Right hindlimb (tissue), 1 donor: ENCODE results near the gene EML6.
A peak's percentile ranks its signal among the peaks of the same experiment; 100 is the strongest.

Source experiments
- DNase-seq: peaks from one replicate; pipeline ENCODE4 v3.0.0-alpha.2; 2018

EML6 gene

DNA sequence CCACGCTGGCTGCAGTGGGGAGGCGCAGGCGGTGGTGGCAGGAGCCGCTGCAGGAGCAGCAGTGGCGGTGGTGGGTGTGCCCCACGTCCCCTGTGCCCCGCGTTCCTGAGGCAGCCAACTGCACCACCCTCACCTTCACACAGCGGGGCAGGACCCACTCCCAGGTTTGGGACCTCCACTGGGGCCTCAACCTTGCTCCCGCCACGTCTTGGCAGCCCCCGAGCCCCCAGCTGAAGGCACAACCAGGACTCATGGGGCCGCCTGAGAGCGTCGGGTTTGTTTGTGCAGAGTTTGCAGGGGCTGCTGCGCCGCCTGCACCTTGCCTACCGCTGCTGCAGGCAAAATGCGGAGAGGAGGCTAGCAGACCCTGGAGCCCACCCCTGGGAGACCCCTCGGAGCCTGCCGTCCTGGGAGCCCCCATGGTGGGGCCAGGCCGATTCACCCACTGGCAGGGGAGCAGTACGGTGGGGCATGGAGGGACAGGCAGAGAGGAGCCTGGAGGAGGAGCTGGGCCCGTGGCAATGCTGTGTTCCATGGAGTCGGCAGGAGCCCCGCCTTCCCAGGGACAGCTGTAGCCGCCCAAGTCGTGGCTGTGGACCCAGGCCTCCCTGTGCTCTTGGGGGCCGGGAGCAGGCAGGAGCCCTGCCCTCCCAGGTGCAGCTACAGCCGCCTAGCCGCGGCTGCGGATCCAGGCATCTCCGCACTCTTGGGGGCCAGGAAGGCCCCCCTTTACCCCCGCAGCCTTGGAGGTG lies 14.7 kb upstream of the EML6 start:
- DNase-seq = peak; percentile 69

DNA sequence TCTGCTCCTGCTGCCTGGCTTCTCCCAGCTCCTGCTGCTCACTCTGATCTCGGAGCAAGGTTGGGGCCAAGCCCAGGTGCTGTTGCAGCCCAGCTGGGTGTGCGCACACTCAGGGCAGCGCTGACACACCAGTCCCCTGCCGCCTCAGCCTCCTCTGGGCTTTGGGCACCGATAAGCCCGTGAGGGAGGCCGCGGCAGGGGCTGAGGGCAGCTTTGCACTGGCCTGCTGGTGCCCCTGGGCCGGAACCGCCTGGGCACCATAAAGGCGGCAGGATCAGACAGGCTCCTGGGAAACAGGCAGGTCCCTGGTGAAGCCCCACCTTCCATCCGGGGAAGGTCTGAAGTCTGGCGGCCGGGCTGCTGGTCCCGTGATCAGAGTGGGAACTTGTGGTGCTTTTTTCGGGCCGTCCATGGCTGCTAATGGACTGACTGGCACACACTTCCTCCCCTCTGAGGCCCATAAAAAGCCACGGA lies 14.1 kb upstream of the EML6 start:
- no peak for DNase-seq

DNA sequence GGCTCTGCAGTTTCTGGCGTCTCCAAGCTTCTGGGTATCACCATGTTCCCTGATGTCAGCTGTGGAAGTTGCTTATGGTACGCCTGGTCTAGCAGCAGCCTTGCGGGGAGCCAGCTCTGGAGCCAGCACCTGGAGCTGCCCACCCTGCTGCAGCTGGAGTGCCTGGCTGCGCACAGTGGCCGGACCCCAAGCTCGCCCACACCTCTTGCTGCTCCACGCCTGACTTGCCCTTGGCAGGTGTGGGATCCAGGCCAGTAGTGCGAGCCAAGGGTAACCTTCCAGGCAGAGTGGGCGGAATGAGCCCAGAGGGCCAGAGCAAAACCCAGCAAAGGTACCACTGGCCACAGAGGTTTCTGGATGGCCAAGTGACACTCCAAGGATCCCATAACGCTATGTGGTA lies 13.2 kb upstream of the EML6 start:
- DNase-seq = no peak

DNA sequence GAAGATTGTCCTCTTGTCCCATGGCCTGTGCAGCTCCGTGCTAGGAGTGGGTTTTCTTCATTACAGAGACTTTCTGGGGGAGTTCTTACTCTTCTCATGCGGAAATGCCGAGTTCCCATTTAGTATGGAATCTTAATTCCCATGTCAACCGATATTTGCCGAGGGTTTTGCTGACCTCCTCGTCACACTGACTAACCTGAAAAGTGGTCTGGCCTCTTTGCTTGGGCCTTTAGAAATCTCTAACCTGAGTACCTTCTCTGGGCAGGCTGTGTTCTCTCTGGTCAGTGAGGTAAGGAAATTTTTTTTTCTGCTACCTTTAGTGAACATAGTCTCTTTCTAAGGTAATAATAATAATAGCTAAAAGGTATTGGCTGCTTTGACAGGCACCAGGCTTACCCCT lies 10.9 kb upstream of the EML6 start:
- DNase-seq = no peak

DNA sequence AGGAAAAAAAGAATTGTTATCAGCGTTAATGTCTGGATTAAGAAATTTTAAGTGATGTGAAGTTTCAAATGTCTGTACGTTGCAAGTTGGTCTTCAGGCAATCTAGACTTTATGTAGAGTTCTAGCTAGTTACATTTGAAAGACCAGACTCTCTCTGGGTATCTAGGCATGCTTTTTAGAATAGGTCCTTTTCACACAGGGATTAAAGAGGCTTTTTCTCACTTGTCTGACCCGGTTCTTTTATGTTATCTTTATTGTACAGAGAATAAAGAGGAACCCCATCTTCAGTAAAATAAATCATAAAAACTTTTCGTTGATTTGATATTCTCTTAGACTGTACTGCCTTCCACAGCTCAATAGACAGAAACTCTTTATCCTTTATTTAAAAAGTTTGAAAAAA lies 8.5 kb upstream of the EML6 start:
- DNase-seq = no peak

DNA sequence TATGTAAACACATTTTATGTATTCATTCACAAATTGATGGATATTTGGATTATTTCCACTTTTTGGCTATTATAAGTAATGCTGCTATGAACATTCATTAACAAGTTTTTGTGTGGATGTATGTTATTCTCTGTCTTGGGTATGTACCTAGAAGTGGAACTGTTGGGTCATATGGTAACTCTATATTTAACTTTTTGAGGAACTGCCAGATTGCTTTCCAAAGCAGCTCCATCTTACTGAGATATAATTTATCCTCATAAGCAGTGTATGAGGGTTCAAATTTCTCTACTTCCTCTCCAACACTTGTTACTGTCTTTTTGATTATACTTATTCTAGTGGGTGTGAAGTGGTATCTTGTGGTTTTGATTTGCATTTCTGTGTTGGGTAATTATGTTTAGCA lies 7.1 kb upstream of the EML6 start:
- DNase-seq = no peak

DNA sequence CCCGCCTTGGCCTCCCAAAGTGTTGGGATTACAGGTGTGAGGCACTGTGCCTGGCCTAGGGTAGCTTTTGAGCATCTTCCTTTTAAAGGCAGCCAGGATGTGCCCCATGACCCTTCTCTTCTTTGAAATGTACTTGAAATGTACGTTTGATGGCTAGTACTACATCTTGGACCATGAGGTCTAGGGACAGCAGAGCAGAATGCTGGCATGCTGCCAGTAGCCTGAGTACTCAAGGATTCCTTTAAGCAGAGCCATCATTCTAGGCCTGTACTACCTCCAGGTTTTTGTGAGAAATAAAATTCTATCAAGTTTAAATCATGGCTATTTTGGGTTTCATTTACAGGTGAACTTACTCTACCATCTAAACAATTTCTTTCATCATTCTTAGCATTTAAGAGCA lies 2.9 kb upstream of the EML6 start:
- no peak for DNase-seq

DNA sequence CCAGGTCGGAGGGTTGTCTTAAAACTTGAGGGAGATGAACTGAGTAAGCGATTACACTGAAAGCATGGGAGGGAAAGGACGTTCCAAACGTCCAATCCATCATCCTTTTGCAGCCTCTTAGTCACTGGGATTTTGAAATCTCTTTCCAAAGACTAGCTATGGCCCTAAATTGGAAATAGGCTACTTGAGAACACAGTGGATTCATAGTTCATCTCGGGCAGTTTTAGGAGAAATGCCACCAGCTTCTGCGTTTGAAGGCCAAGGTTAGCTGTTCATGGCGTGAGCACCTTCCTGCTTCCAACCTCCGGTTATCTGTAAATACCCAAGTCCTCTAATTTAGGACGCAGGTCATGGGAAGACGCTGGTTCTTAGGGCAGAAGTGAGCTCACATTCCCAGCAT lies 821 bp upstream of the EML6 start:
- DNase-seq = no peak

DNA sequence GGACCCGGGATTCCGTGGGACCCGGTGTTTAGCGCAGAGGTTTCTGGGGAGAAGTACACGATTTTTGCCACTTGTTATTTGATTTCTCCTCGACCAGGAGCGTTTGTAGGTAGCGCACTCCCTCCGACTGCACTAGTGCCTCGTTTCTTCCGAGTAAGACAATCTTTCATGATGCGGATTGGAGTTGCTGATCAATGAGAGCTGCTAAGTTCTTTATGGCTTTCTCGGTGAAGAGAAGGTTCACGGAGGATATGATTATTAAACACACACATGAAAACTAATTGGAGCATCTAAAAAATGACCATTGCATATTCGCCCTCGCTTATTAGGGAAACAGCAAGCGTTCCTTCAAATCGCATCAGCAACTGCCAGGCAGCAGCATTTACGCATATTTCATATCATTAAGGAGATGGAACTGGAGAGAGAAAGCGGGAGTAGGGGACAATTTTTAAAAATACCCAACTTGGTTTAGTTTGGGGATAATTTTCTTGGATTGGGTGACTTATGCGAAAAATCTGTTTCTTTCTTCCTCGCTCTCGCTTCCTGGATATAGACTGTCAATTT lies 616 bp downstream of the EML6 start:
- DNase-seq = no peak

DNA sequence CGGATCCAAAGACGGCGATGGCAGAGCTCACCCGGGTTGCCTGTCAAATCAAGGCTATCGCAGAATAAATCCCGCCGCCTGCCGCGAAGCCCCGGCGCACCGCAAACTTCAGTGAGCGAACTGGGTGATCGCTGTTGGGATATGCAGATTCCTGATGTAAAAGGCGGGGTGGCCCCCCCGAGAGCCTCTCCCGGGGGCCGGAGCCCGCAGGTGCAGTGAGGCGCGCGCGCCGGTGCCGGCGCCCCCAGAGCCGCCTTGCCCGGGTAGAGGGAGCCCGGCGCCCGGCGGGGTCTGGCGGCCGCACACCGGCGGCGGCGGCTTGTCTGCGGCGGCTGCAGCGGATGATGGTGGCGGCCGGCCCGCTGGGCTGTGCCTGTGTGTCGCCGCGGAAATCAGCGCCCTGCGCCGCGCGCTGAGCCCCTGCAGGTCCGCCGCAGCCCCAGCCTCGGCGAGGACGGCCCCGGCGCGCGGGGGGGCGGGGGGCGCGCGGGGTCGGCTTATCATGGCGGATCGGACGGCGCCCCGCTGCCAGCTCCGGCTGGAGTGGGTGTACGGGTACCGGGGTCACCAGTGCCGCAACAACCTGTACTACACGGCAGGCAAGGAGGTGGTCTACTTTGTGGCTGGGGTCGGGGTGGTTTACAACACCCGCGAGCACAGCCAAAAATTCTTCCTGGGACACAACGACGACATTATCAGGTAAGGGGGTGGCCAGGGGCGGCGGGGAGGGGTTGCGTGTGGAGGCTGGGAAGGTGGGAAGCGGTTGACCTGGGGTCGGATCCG lies 1.3 kb downstream of the EML6 start:
- peak; percentile 31 for DNase-seq

DNA sequence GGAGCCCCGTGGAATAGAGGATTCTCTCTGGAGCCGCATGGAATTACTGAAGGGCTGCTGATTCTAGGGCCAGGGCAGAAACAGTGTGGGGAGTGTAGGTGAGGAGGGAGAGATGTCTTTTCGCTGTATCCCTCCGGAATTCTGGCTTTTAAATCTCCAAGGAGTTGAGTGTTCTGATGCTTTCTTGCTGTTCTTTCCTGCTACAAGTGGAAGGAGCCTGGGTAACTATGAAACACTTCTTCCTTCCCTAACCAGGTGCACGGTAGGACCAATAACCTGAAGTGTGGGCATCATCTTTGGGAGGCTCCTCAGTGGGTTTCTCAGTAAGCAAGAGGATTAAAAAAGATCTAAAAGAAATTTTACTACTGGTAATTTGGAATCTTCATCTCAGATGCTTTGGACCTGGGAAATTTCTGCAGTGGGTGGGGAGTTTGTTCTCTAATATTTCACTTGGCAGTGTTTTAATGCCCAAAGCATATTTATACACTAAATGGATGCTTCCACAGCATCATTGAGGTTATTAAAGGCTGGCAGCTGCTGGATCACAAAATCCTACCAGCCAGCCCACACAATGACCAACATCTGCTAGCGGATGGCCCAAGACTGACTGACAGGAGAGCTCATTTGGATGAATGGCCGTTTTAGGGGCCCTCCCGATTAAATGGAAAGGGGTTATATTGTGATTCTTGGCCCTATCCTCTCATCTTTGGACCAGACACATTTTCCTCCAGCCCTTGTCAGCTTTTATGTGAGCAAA lies 2.1 kb downstream of the EML6 start:
- no peak for DNase-seq

DNA sequence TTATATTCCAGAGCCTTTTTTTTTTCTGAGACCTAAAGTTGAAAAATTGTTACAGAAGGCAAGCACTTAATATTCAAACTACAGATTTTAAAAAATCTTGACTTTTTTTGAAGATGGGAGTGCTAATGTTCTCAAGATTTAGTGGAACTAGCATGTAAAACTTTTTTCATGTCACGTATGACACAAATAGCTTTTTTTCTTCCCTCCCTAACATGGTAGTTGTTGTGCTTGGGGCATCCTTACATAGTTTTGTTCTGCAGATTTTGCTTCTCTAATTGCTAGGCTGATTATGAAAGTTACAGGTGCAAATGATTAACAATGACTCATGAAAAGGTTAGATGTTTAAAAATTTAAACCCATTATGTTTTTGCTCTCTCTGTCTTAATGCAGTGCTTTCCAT lies 3.0 kb downstream of the EML6 start:
- no peak for DNase-seq

DNA sequence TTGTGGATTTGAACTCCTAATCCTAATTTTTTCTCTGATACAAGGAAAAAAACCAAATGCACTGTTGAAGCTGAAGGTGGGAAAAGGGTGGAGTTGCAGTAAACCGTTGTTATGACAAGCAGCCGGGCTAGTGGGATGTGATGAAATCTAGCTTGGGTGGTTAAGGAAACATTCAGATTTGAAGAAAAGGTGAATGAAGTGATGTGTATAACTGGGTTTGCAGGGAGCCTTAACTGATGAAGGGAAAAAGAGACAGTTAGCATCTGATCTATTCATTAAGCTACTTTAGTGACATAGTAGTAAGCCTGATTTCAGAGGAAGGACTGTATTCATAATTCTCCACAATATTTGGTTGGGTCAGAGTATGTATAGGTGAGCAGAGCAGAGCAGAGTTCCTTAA lies 3.5 kb downstream of the EML6 start:
- DNase-seq = no peak

DNA sequence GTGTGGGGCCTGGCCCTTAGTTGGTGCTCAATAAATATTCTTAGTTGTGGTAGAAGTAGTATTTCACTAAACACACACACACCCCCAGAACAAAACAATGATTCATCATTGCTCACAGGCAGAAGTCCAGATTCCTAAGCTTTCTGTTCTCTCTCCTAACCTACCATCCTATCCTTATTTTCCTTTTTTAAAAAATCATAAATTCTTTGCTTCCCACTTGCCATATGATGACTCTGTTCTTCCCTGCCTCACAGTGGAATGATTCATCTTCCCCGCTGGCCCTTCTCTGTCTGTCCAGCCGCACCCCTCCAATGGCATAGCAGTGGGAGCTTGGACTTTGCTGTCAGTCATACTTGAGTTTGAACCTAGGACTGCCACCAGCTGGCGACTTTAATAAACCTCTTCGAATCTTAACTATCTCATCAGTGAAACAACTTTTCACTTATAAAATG lies 5.2 kb downstream of the EML6 start:
- DNase-seq = no peak

DNA sequence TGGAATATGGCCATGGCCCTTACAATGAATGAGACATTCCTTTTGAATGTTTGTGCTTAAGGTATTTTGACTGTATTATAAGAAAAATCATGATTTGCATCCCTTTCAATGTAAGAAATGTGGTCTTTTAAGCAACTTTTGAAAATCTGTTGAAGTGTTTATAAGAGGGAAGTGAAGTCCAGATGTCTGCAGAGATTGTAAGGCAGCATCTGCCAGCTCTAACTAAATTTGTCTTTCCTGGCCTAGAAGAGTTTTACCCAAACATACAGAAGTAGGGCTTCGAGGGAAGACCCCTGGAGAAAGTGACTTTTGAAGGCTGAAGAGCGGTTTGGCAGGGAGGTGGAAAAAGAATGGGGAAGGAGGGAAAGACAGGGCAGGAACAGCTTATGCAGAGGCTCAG lies 12.2 kb downstream of the EML6 start:
- no peak for DNase-seq

DNA sequence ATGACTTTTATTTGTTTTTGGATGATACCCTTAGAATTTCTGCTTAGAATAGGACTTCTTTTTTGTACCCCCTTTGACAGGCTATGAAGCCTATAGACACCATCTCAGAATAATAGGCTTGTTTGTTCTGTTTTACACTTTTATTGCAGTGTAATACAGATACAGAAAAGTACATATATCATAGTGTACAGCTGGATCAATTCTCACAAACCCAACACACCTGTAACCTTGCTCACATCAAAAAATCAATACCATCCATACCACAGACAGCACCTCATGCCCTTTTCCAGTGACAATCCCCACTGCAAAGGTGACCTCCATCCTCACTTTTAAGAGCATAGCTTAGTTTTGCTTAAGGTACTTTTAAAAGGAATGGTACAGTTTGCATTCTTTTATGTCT lies 14.8 kb downstream of the EML6 start:
- DNase-seq = no peak

DNA sequence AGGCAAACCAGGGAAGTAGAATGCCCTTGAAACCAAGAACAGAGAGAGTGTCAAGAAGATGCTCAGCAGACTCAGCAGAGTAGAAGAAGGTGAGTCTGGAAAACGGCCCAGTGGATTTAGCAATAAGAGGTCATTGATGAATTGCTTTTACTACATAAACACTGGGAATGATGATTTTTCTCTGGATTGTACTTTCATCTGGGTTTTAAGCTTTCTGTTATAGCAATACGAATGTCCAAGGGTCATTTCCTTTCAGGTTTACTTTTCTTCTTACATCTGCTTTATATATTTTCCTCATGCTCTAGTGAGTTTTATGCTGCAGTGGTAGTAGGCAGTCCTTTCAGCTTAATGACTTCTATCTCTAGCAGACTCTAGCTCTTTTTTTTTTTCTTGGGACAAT lies 16.9 kb downstream of the EML6 start:
- DNase-seq = no peak

DNA sequence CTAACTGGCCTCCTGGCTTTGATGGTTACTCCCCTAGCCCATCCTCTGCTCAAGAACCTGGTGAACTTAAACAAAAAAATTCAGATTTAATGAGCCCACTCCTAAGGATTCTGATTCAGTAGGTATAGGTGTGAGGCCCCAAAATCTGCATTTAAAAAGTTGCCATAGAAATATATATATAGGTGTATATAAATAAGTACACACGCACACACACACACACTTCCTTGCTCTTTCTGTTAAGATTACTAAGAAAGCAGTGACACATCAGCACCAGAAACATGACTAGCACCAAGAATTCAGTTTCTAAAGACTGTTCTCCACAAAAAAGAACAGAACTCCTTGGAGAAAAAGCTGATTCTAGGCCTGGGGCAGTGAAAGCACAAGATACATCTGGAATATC lies 17.8 kb downstream of the EML6 start:
- DNase-seq = no peak

DNA sequence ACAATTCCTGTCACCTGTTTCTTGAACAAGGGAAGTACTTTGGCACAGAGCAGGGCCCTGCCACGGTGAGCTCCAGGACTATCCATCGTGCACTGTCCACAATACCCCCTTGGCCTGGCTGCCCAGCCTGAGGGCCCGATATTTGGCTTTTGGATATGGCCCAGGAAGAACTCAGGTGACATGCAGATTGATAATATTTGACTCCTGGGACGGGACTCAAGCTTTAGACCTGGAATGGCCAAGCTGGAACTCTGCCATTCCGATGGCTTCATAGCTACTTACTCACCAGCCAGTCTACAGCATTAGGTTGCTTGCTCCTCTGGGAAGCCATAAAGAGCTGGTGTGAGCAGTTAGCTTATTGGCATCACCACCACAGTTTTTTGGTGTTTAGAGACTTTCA lies 26.6 kb downstream of the EML6 start:
- DNase-seq = no peak

DNA sequence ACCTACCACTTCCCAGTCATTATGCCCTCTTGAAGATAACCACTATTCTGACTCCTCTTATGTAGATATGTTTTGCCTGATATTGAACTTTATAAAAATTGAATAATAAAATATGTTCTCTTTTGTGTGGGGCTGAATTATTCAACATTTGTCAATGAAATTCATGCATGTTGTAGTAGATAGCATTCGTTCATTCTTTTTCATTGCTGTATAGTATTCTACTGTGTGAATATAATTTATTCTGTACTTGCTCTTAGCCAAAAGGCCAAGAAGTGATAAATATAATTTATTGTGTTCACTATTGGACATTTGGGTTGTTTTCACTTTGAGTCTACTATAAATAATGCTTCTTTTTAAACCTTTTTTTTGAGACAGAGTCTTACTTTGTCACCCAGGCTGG lies 29.0 kb downstream of the EML6 start:
- no peak for DNase-seq

DNA sequence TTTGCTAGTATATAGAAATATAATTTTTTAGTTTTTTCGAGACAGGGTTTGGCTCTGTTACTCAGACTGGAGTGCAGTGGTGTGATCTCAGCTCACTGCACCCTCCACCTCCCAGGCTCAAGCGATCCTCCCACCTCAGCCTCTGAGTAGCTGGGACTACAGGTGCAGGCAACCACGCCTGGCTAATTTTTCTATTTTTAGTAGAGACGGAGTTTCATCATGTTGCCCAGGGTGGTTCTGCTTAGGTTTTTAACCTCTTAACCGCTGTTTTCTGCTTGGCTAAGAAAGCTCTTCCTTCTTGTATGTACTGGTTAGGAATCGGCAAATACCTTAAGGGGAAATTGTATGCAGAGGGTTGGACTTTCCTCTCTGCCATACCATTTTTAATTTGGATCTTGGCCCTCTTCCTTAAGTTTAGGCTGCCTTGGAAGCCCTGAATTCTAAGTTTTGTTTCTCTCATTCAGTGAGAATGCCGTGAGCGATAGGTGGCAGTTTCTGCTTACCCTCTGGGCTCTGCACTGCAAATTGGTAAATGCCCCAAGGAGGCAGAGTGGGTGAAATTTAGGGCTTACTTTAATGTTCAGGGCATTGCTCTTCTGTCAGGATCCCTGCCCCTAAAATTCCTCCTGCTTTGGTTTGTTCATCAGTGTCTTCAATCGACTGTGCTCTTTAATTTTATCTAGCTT lies 32.3 kb downstream of the EML6 start:
- DNase-seq = no peak

DNA sequence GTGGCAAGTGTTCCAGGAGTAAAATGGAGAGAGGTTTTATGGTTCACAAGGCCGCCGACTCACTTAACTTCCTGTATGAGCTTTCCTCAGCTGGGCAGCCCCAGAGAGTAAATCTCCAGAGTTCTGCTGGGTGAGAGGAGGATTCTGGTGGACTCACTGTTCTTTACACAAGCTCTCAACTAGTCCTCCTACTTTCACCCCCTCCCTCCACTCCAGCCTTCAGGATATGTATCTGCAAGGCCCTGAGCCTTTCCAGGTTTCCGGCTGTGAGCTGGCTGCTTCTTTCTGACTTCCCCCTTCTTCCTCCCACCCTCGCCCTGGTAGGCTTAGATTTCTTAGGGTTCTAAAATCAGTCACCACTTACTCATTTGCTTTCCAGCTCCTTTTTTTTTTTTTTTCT lies 34.0 kb downstream of the EML6 start:
- DNase-seq = no peak

DNA sequence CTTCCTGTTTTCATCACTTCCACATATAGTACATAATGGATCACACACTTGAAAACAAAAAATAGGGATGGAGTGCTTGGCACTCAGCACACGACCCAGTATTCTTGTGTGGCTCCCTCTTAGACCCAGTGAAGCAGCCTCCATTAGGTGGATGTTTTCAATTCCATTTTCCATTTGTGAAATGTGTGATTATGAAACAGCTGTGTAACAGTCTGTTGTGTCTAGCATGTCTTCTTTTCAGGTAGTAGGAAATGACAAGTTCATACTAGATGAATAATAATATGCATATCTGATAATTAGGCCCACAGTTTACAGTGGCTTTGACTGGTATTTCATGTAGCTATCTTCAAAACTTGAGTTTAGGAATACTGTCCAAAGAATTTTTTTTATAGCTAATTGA lies 35.5 kb downstream of the EML6 start:
- no peak for DNase-seq
